ENCODE measurements around the gene CMPK2.

CMPK2 gene

DNA sequence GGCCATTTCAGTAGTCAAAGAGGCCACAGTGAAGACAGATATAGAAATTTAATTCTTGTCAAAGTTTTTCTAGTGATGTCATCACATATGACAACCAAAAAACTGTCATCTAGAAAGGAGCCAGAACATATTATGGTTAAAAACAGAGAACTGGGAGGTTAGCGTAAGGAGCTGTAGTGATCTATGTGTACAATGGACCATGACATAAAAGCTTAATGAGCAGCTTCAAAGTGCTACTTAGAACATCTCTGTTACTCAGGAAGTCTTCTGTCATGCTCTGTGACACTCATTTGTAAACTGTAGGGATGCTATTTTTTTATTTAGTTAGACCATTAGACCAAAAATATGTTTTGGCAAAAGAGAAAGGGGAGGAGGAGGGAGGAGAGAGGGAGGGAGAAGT, 57.3 kb downstream of the CMPK2 start:
- no peak for DNase-seq

DNA sequence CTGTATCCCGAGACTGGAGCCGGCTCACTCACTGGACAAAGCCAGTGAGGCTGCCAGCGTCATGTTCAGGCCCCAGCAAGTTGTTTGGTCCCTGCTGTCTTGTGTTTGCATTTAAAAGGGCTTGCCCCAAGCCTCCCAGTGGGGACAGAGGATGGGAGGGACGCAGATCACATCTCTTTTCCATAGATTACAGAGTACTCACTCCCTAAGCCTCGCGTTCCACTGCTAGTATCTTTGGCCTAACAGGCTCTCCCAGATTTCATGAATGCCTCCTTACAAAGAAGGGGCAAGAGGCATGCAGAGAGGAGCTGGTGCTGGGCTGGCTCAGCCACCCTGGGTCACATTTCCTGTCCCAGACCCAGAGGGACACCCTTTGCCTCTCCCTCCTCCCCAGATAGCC, 59.1 kb downstream of the CMPK2 start:
- DNase-seq = no peak

DNA sequence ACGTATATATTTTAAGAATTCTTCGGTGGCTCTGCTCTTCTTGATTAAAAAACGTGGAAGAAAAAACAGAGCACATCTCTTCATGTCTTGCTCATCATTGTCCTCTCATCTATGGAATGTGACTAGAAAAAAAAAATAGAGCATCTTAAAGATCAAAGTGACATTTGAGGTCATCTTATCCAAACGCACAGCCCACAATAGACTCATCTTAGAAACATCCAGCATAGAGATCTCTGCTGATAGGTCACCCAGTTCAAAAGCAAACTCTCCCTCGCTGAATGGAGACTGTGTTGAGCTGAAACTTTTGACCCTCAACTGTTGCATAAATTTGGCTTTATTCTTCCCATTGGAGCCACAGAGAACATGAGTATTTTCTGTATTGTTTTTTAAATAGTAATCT, 65.2 kb downstream of the CMPK2 start:
- DNase-seq = no peak

All from activated CD8-positive, alpha-beta memory T cell treated with anti-CD3 and anti-CD28 coated beads, Interleukin-2, amount 50 U/mL, for 4 hours (primary cell).